GM20000 (cell line): ENCODE measurements around the gene HNRNPK.
A peak's percentile ranks its signal among the peaks of the same experiment; 100 is the strongest.

Experiments used
- DNase-seq: peaks from one replicate; pipeline ENCODE4 v3.0.0; 2012; ENCODE audit warnings: low spot score
- CTCF ChIP-seq: IDR thresholded peaks from 2 replicates; pipeline ENCODE4 v1.5.1; 2012; ENCODE audit warnings: mild to moderate bottlenecking, control low read depth; ENCODE audit errors: extremely low read depth, missing control alignments

Gene HNRNPK

GRCh38 chr9:83934569-83935275, 45.3 kb downstream of the HNRNPK start:
- DNase-seq: no peak
- no peak for TF ChIP-seq CTCF

- DNase-seq: no peak
- TF ChIP-seq CTCF: no peak
These were observed 46.2 kb downstream of the HNRNPK start for GRCh38 chr9:83933790-83934189.

DNA sequence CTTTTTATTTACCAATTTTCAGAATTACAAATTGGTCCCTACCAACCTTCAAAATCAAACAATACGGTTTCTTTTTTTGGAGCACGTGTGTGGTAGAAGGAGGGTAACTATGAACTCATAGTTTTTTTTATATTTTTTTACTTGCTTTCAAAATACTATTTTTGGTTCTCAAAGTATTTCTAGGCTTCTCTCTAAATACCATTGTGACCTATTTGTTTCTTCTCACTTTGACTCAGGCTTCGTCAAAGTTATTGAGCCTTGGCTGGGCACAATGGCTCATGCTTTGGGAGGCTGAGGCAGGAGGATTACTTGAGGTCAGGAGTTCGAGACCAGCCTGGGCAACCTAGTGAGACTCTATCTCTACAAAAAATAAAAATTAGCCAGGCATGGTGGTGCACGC, 47.2 kb downstream of the HNRNPK start:
- no peak for DNase-seq
- no peak for TF ChIP-seq CTCF

GRCh38 chr9:83932011-83932410, 48.0 kb downstream of the HNRNPK start:
- TF ChIP-seq CTCF: no peak
- DNase-seq: no peak

DNA sequence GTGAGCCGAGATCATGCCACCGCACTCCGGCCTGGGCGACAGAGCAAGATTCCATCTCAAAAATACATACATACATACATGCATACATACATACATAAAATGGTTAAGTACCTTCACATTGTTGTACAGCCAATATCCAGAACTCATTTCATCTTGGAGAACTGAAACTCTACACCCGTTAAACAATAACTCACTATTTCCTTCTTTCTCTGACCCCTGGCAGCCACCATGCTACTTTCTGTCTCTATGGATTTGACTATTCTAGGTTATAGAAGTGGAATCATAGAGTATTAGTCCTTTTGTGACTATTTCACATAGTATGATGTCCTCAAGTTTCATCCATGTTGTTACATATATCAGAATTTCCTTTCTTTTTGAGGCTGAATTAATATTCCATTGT, 49.1 kb downstream of the HNRNPK start:
- no peak for TF ChIP-seq CTCF
- DNase-seq: no peak

- no peak for DNase-seq
- no peak for TF ChIP-seq CTCF
These were observed 52.4 kb downstream of the HNRNPK start for GRCh38 chr9:83927591-83927990.

- TF ChIP-seq CTCF: peak; percentile 38
- DNase-seq: peak; percentile 96
These were observed 58.9 kb downstream of the HNRNPK start, which contains the start of gene KIF27 for GRCh38 chr9:83920927-83921707. KIF27 (minus strand) TSS chr9:83921432; CDS start chr9:83915591, 5,841 bp downstream.
